ENCODE results near the gene SPECC1L.

SPECC1L gene

GRCh38 chr22:24431309-24432034 lies 160.8 kb downstream of the SPECC1L start:
- Histone ChIP-seq H3K4me1 (ENCODE audit: control insufficient read depth, insufficient read depth, low read length) (peaks cover 27% of the 10 kb centered on the region), H3K9me3 (ENCODE audit: control insufficient read depth, insufficient read depth, low read depth, low read length) (no peaks in the 10 kb centered on the region), H3K4me3 (ENCODE audit: low read depth, low read length) (no peak overlapping the region), H3K9ac (ENCODE audit: low read length) (no peak overlapping the region), H3K27me3 (ENCODE audit: control insufficient read depth, insufficient read depth, low read length) (peaks cover 6% of the 10 kb centered on the region; the same call in 1 of the 2 replicates), H3K27ac (ENCODE audit: low read depth, low read length) (no peak overlapping the region), H3K36me3 (ENCODE audit: control insufficient read depth, insufficient read depth, low read length) (no peaks in the 10 kb centered on the region)

DNA sequence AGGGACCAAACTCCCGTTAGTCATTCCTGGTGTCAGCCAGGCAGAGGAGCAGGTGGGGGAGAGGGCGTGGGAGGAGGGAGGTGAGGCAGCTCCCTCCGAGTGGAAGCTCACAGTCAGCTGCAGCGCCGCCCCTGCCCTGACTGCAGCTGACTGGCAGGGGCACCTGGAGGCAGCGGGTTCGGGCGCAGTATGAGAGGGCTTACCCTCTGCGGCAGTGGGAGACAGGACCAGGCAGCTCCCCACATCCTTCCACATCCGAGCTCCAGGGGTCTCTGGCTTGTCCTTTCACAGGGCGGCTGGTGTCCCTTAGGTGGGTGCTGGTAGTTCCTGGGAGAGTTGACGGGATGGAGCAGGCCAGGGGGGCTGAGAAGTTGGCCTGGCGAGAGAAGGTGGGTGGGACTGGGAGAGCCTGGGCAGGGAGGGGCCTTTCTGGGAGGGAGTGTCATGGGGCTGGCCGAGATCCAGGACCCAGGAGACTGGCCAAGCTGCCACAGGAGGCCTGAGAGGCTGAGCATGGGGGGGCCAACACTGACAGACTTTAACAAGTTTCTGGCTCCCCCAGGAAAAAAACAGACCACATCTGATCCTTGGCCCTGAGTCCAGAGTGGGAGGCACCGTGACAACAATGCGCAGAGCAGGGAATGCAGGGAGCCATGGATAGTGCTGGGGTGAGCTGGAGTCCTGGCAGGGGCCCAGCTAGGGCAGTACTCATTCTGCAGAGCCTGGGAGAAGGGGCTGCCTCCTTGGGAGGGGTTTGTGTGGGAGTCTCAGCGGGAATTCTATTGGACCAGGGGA lies 161.6 kb downstream of the SPECC1L start:
- no peaks in the 10 kb centered on the region for H3K36me3 ChIP-seq (ENCODE audit: control insufficient read depth, insufficient read depth, low read length)
- peaks cover 27% of the 10 kb centered on the region for H3K4me1 ChIP-seq (ENCODE audit: control insufficient read depth, insufficient read depth, low read length)
- no peaks in the 10 kb centered on the region for H3K9me3 ChIP-seq (ENCODE audit: control insufficient read depth, insufficient read depth, low read depth, low read length)
- no peak overlapping the region for H3K9ac ChIP-seq (ENCODE audit: low read length)
- no peak overlapping the region for H3K4me3 ChIP-seq (ENCODE audit: low read depth, low read length)
- H3K27ac ChIP-seq (ENCODE audit: low read depth, low read length), result no peak overlapping the region
- no peaks in the 10 kb centered on the region for H3K27me3 ChIP-seq (ENCODE audit: control insufficient read depth, insufficient read depth, low read length)

DNA sequence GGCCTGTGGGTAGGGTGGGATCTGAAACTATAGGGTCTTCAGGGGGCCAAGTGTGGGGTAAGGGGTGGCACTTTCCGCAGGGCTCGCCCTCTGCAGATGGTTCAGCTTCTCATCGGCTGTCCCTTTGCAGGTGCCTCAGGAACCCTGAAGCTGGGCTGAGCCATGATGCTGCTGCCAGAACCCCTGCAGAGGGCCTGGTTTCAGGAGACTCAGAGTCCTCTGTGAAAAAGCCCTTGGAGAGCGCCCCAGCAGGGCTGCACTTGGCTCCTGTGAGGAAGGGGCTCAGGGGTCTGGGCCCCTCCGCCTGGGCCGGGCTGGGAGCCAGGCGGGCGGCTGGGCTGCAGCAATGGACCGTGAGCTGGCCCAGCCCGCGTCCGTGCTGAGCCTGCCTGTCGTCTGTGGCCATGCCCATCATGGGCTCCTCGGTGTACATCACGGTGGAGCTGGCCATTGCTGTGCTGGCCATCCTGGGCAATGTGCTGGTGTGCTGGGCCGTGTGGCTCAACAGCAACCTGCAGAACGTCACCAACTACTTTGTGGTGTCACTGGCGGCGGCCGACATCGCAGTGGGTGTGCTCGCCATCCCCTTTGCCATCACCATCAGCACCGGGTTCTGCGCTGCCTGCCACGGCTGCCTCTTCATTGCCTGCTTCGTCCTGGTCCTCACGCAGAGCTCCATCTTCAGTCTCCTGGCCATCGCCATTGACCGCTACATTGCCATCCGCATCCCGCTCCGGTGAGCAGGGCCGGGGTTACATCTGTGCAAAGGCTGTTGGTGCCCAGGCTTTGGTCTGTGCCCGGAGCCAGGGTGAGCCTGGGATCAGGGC lies 162.6 kb downstream of the SPECC1L start:
- no peak overlapping the region for H3K9ac ChIP-seq (ENCODE audit: low read length)
- H3K27me3 ChIP-seq (ENCODE audit: control insufficient read depth, insufficient read depth, low read length), result no peaks in the 10 kb centered on the region
- H3K4me1 ChIP-seq (ENCODE audit: control insufficient read depth, insufficient read depth, low read length), result peaks cover 27% of the 10 kb centered on the region
- H3K27ac ChIP-seq (ENCODE audit: low read depth, low read length), result no peak overlapping the region
- no peaks in the 10 kb centered on the region for H3K36me3 ChIP-seq (ENCODE audit: control insufficient read depth, insufficient read depth, low read length)
- H3K9me3 ChIP-seq (ENCODE audit: control insufficient read depth, insufficient read depth, low read depth, low read length), result no peaks in the 10 kb centered on the region
- H3K4me3 ChIP-seq (ENCODE audit: low read depth, low read length), result no peak overlapping the region

GRCh38 chr22:24433828-24434470 lies 163.3 kb downstream of the SPECC1L start:
- no peak overlapping the region for H3K4me3 ChIP-seq (ENCODE audit: low read depth, low read length)
- no peaks in the 10 kb centered on the region for H3K36me3 ChIP-seq (ENCODE audit: control insufficient read depth, insufficient read depth, low read length)
- no peaks in the 10 kb centered on the region for H3K27me3 ChIP-seq (ENCODE audit: control insufficient read depth, insufficient read depth, low read length)
- no peaks in the 10 kb centered on the region for H3K9me3 ChIP-seq (ENCODE audit: control insufficient read depth, insufficient read depth, low read depth, low read length)
- H3K4me1 ChIP-seq (ENCODE audit: control insufficient read depth, insufficient read depth, low read length), result peaks cover 22% of the 10 kb centered on the region
- no peak overlapping the region for H3K27ac ChIP-seq (ENCODE audit: low read depth, low read length)
- H3K9ac ChIP-seq (ENCODE audit: low read length), result no peak overlapping the region

DNA sequence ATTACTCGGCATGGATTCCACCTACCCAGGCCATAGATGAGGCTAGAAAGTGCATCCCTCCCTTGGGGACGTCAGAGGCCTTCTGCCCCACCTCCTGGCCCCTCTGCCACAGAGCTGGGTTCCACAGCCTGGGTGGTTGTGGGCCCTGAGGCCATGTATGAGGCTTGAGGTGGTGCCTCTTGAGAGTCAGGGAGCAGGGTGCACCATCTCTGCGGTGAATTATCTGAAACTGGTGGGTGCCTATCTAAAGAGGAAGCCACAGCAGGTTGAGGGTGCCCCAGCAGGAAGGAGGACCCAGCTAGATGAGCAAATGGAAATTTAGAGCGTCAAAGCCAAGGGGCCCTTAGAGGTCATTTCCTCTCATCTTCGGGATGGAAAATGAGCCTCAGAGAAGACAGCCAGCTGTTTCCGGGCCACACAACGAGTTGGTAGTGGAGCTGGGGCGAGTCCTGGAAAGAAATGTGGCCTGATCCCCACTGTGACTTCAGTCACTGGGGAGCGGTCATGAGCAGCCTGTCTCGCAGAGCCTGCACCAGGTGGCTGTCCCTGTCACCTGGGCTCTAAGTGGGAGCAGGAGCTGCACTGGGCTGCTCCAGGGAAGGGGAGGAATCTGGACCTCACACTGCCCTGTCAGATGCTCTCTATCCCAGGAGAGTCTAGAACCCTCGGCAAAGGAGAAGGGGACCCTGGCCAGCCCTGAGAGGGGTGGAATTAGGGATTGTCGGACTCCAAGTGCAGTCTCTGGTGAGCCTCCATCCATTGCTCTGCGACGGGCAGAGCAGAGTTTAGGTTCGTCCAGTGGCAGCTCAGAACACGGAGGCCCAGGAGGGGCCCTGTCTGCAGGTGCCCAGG lies 164.1 kb downstream of the SPECC1L start:
- no peaks in the 10 kb centered on the region for H3K27me3 ChIP-seq (ENCODE audit: control insufficient read depth, insufficient read depth, low read length)
- peaks cover 15% of the 10 kb centered on the region for H3K4me1 ChIP-seq (ENCODE audit: control insufficient read depth, insufficient read depth, low read length)
- H3K4me3 ChIP-seq (ENCODE audit: low read depth, low read length), result no peak overlapping the region
- no peaks in the 10 kb centered on the region for H3K36me3 ChIP-seq (ENCODE audit: control insufficient read depth, insufficient read depth, low read length)
- no peak overlapping the region for H3K9ac ChIP-seq (ENCODE audit: low read length)
- no peaks in the 10 kb centered on the region for H3K9me3 ChIP-seq (ENCODE audit: control insufficient read depth, insufficient read depth, low read depth, low read length)
- H3K27ac ChIP-seq (ENCODE audit: low read depth, low read length), result no peak overlapping the region

- Histone ChIP-seq H3K4me1 (ENCODE audit: control insufficient read depth, insufficient read depth, low read length) (peaks cover 11% of the 10 kb centered on the region; the same call in 1 of the 2 replicates), H3K36me3 (ENCODE audit: control insufficient read depth, insufficient read depth, low read length) (no peaks in the 10 kb centered on the region), H3K9me3 (ENCODE audit: control insufficient read depth, insufficient read depth, low read depth, low read length) (no peaks in the 10 kb centered on the region), H3K4me3 (ENCODE audit: low read depth, low read length) (no peak overlapping the region), H3K9ac (ENCODE audit: low read length) (no peak overlapping the region), H3K27me3 (ENCODE audit: control insufficient read depth, insufficient read depth, low read length) (no peaks in the 10 kb centered on the region), H3K27ac (ENCODE audit: low read depth, low read length) (no peak overlapping the region)
Measured at GRCh38 chr22:24435323-24435645, 164.7 kb downstream of the SPECC1L start.

DNA sequence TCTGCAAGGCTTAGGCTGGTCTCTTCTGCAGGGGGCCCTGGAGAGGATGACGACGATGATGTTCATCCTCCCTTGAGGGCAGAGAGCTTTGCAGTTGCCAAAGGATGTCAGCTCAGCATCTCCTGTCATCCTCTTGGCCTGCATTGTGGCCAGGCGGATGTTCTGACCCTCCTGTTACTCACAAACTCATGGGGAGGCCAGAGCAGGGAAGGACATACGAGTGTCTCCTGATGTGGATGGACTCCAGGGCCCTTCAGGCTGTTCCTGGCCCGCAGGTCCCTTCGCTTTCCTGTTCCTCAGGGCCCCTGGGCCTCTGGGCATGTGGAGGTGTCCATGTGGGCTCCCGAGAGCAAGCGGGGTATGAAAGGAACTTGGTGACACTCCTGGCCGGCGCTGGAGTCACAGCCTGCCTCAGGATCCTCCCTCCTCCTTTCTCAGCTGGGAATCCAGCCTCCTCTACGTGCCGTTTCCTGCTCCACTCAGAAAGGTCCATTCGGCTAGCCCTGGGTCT lies 165.3 kb downstream of the SPECC1L start:
- H3K9ac ChIP-seq (ENCODE audit: low read length), result no peak overlapping the region
- H3K4me3 ChIP-seq (ENCODE audit: low read depth, low read length), result no peak overlapping the region
- no peaks in the 10 kb centered on the region for H3K9me3 ChIP-seq (ENCODE audit: control insufficient read depth, insufficient read depth, low read depth, low read length)
- no peaks in the 10 kb centered on the region for H3K36me3 ChIP-seq (ENCODE audit: control insufficient read depth, insufficient read depth, low read length)
- H3K27me3 ChIP-seq (ENCODE audit: control insufficient read depth, insufficient read depth, low read length), result no peaks in the 10 kb centered on the region
- peaks cover 11% of the 10 kb centered on the region; the same call in 1 of the 2 replicates for H3K4me1 ChIP-seq (ENCODE audit: control insufficient read depth, insufficient read depth, low read length)
- no peak overlapping the region for H3K27ac ChIP-seq (ENCODE audit: low read depth, low read length)

DNA sequence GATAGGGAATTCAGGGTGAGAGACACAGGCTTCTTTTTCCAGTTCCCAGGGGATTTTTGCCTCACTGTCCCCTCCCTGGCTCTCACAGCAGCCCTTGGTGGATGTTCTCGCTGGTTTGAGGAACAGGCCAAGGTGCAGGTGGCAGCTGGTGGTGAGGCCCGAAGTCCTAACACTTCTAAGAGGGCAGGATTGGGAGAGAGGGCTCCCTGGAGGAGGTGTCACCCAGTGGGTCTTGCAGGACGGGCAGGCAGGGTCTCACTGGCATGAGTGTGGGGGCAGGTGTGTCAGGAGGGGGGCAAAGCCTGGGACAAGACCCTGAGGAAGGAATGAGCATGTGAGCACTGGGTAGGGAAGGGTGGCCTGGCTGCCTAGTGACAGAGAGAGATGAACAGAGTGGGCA lies 165.9 kb downstream of the SPECC1L start:
- no peak overlapping the region for H3K4me3 ChIP-seq (ENCODE audit: low read depth, low read length)
- H3K36me3 ChIP-seq (ENCODE audit: control insufficient read depth, insufficient read depth, low read length), result no peaks in the 10 kb centered on the region
- no peak overlapping the region for H3K27ac ChIP-seq (ENCODE audit: low read depth, low read length)
- no peak overlapping the region for H3K9ac ChIP-seq (ENCODE audit: low read length)
- no peaks in the 10 kb centered on the region for H3K9me3 ChIP-seq (ENCODE audit: control insufficient read depth, insufficient read depth, low read depth, low read length)
- peaks cover 11% of the 10 kb centered on the region; the same call in 1 of the 2 replicates for H3K4me1 ChIP-seq (ENCODE audit: control insufficient read depth, insufficient read depth, low read length)
- H3K27me3 ChIP-seq (ENCODE audit: control insufficient read depth, insufficient read depth, low read length), result no peaks in the 10 kb centered on the region

DNA sequence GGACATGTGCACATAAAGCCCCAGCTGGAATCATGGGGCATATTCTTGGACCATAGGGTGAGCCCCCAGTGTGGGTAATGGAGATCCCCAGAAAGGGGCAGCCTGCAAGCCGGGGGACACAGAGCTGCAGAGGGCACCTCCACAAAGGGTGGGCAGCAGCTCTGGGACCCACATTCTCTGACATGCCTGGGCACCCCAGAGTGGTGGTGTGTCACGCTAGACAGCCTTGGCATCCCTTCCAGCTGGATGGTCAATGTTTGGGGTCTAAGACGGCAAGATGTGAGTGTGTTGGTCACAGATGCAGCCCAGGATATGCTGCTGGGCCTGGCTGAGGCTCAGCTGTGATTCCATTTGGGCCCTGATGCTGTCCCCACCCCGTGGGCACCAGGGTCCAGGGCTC lies 166.5 kb downstream of the SPECC1L start:
- Histone ChIP-seq H3K36me3 (ENCODE audit: control insufficient read depth, insufficient read depth, low read length) (no peaks in the 10 kb centered on the region; the same call in 1 of the 2 replicates), H3K27ac (ENCODE audit: low read depth, low read length) (no peak overlapping the region), H3K9me3 (ENCODE audit: control insufficient read depth, insufficient read depth, low read depth, low read length) (no peaks in the 10 kb centered on the region), H3K4me3 (ENCODE audit: low read depth, low read length) (no peak overlapping the region), H3K27me3 (ENCODE audit: control insufficient read depth, insufficient read depth, low read length) (no peaks in the 10 kb centered on the region), H3K4me1 (ENCODE audit: control insufficient read depth, insufficient read depth, low read length) (peaks cover 11% of the 10 kb centered on the region; the same call in 1 of the 2 replicates), H3K9ac (ENCODE audit: low read length) (no peak overlapping the region)

All from HUES6 (cell line).